HepG2 (cell line): ENCODE measurements around the gene LACTBL1. TPM values are rescaled to one million over a fixed set of nuclear protein-coding genes. Genes with fewer than 3 reads are reported as not detected.

Experiments
- ATAC-seq: fragments of 200-7000 bp; cut with Tn5 transposase; 3 replicates; pipeline ENCODE4 v1.9.1; 2020; ENCODE audit warnings: mild to moderate bottlenecking, moderate library complexity
- BruUV-seq: library from RNA; stranded (reverse); fragments of 400-500 nt; replicated peaks from 2 replicates; lab custom pipeline; 2021; lab: Mats Ljungman, UMichigan
- CTCF ChIA-PET: fragments of 300-600 bp; formaldehyde crosslinking; extraction: SDS; loops from one replicate; lab custom pipeline; 2021; ENCODE audit warnings: low total read pairs, inconsistent platforms, low intra/inter-chr PET ratio; lab: Yijun Ruan, JAX
- POLR2A ChIA-PET: fragments of 350-600 bp; sonication (Branson Sonifier 250); formaldehyde crosslinking; loops from one replicate; lab custom pipeline; 2020; ENCODE audit warnings: antibody characterized with exemption, inconsistent platforms; lab: Yijun Ruan, JAX
- DNase-seq: peaks from one replicate; pipeline ENCODE4 v3.0.0-alpha.2; 2015; ENCODE audit warnings: low spot score
- FAIRE-seq: peaks from 3 replicates; lab custom pipeline; 2011; peaks lifted over from hg19 to GRCh38; lab: Jason Lieb, UNC
- H2AFZ ChIP-seq: one replicate; pipeline ENCODE4 v1.6.1; 2011; ENCODE audit warnings: low read length, inconsistent platforms
- H3K27ac ChIP-seq: fragments of 300-600 bp; 3 replicates; pipeline ENCODE4 v1.8.0; 2011; ENCODE audit warnings: mixed run types, mild to moderate bottlenecking, mixed read lengths, low read length, inconsistent platforms; ENCODE audit not compliant: insufficient read depth; ENCODE audit errors: extremely low read length
- H3K27me3 ChIP-seq, 2 experiments: fragments of 200-600 bp in 1 of 2; 2 replicates in 1 of 2; 3 replicates in 1 of 2; pipeline versions ENCODE4 v1.6.0 to v1.8.0; 2011; ENCODE audit warnings: low read length in 2 of 2, mild to moderate bottlenecking in 2 of 2, moderate library complexity in 2 of 2, inconsistent platforms in 1 of 2; ENCODE audit not compliant: insufficient read depth in 2 of 2, control insufficient read depth in 1 of 2
- H3K36me3 ChIP-seq, 2 experiments: fragments of 200-600 bp in 1 of 2; replicated peaks in 1 of 2; 2 replicates in 1 of 2; 3 replicates in 1 of 2; pipeline versions ENCODE4 v1.5.1 to v1.8.0; 2011; ENCODE audit warnings: low read length in 2 of 2, inconsistent platforms in 1 of 2; ENCODE audit not compliant: insufficient read depth in 2 of 2, control insufficient read depth in 1 of 2
- H3K4me1 ChIP-seq: 2 replicates; pipeline ENCODE4 v1.5.1; 2012; ENCODE audit warnings: low read length, inconsistent platforms; ENCODE audit not compliant: insufficient read depth
- H3K4me2 ChIP-seq: 2 replicates; pipeline ENCODE4 v1.6.0; 2011; ENCODE audit warnings: low read depth, low read length, inconsistent platforms
- H3K4me3 ChIP-seq, 3 experiments: fragments of 200-600 bp in 1 of 3; sonication (generic), shearing (Covaris generic) in 1 of 3; replicated peaks in 1 of 3; 2 replicates each; pipeline ENCODE4 v1.5.1; 2011 to 2016; ENCODE audit warnings: low read length in 3 of 3, inconsistent platforms in 2 of 3, low read depth in 2 of 3, mild to moderate bottlenecking in 2 of 3, control low read depth in 1 of 3, mixed read lengths in 1 of 3; ENCODE audit not compliant: insufficient read depth in 1 of 3
- H3K79me2 ChIP-seq: one replicate; pipeline ENCODE4 v1.6.1; 2011; ENCODE audit warnings: low read length, inconsistent platforms; ENCODE audit not compliant: insufficient read depth
- H3K9ac ChIP-seq: 2 replicates; pipeline ENCODE4 v1.6.0; 2011; ENCODE audit warnings: mild to moderate bottlenecking, low read depth, low read length, inconsistent platforms; ENCODE audit not compliant: insufficient read depth
- H3K9me3 ChIP-seq: 2 replicates; pipeline ENCODE4 v1.5.1; 2012; ENCODE audit warnings: mild to moderate bottlenecking, low read length
- H4K20me1 ChIP-seq: 2 replicates; pipeline ENCODE4 v1.6.0; 2011; ENCODE audit warnings: inconsistent platforms, mild to moderate bottlenecking, low read length, moderate library complexity; ENCODE audit not compliant: insufficient read depth
- AGO2 ChIP-seq: fragments of 200-400 bp; formaldehyde crosslinking; optimal IDR thresholded peaks from 2 replicates; pipeline ENCODE3; 2017; ENCODE audit warnings: mild to moderate bottlenecking, low read depth, low read length, moderate library complexity
- BCLAF1 ChIP-seq: fragments of 450-650 bp; IDR thresholded peaks from 2 replicates; pipeline ENCODE4 v1.6.1; 2017; ENCODE audit warnings: mild to moderate bottlenecking
- HMG20B ChIP-seq: conservative IDR thresholded peaks from 2 replicates; pipeline ENCODE4 v1.6.1; 2016; ENCODE audit warnings: missing genetic modification reagents, missing compliant biosample characterization
- NFRKB ChIP-seq: fragments of 450-650 bp; IDR thresholded peaks from 2 replicates; pipeline ENCODE4 v1.6.1; 2017
- RCOR2 ChIP-seq: IDR thresholded peaks from 2 replicates; pipeline ENCODE4 v1.6.1; 2016; ENCODE audit warnings: missing biosample characterization, missing genetic modification reagents
- REST ChIP-seq, 2 experiments: IDR thresholded peaks; 2 replicates each; pipeline ENCODE4 v1.6.1; 2011 to 2012; ENCODE audit warnings: low read length in 2 of 2, borderline replicate concordance in 1 of 2, low read depth in 1 of 2, mild to moderate bottlenecking in 1 of 2, moderate library complexity in 1 of 2
- RFX3 ChIP-seq: IDR thresholded peaks from 2 replicates; pipeline ENCODE4 v1.6.1; 2016; ENCODE audit warnings: missing biosample characterization, missing genetic modification reagents
- ZBTB1 ChIP-seq: sonication (generic); formaldehyde crosslinking; IDR thresholded peaks from 2 replicates; pipeline ENCODE4 v1.4.0; 2020; ENCODE audit warnings: missing genetic modification reagents, borderline replicate concordance
- ZFP41 ChIP-seq: sonication (generic); formaldehyde crosslinking; IDR thresholded peaks from 2 replicates; pipeline ENCODE4 v1.4.0; 2020; ENCODE audit warnings: mild to moderate bottlenecking, missing genetic modification reagents, borderline replicate concordance
- ZNF367 ChIP-seq: sonication (generic); formaldehyde crosslinking; IDR thresholded peaks from 2 replicates; pipeline ENCODE4 v1.4.0; 2020; ENCODE audit warnings: missing genetic modification reagents, borderline replicate concordance
- ZNF432 ChIP-seq: sonication (generic); formaldehyde crosslinking; IDR thresholded peaks from 2 replicates; pipeline ENCODE4 v1.5.0; 2020; ENCODE audit warnings: missing genetic modification reagents, mild to moderate bottlenecking, borderline replicate concordance
- ZNF562 ChIP-seq: sonication (generic); formaldehyde crosslinking; IDR thresholded peaks from 2 replicates; pipeline ENCODE4 v1.8.0; 2022; ENCODE audit warnings: missing genetic modification reagents, borderline replicate concordance
- ZSCAN25 ChIP-seq: sonication (generic); formaldehyde crosslinking; IDR thresholded peaks from 2 replicates; pipeline ENCODE4 v1.8.0; 2022; ENCODE audit warnings: mild to moderate bottlenecking, missing genetic modification reagents
- WGBS: methylation state at CpG from one replicate; pipeline ENCODE4 v1.1.6; 2017; ENCODE audit warnings: low lambda C conversion rate; 5-methylcytosine and 5-hydroxymethylcytosine counted together
- in situ Hi-C: cut with HindIII; loops from 2 replicates; pipeline ENCODE4 v1.10.0; 2017; ENCODE audit warnings: low pct_unique_long_range_greater_than_20kb; ENCODE audit not compliant: extremely low pct_ligation_motif_present
- intact Hi-C: fragments of 100-400 bp; cut with micrococcal nuclease; formaldehyde crosslinking; loops from one replicate; pipeline ENCODE4 v1.10.0; 2022; ENCODE audit not compliant: unreplicated experiment
- polyA plus RNA-seq, 8 experiments: library from polyadenylated mRNA; depleted of rRNA in 3 of 8; stranded (reverse) in 7 of 8; unstranded in 1 of 8; fragments of >200 nt; fragmentation: Illumina TruSeq in 4 of 8; extraction: Trizol in 4 of 8; gene quantifications; 2 replicates each; pipeline versions ENCODE4 v1.2.1 to v1.2.3, GENCODE V29; 2011 to 2016; ENCODE audit warnings: low read depth in 4 of 8, missing spikeins in 1 of 8, mixed read lengths in 1 of 8; ENCODE audit not compliant: insufficient read depth in 1 of 8
- total RNA-seq, 5 experiments: library from RNA; depleted of rRNA; stranded (reverse); fragments of >200 nt; fragmentation: Illumina TruSeq; extraction: Trizol; gene quantifications; 2 replicates each; pipeline ENCODE4 v1.2.3, GENCODE V29; 2016; ENCODE audit warnings: low read depth in 1 of 5
- TF ChIP-seq, protein P1 (sequence below): sonication (generic); formaldehyde crosslinking; conservative IDR thresholded peaks from 2 replicates; pipeline ENCODE4 v1.8.1; 2023; ENCODE audit warnings: missing genetic modification reagents
- TF ChIP-seq, protein P2 (sequence below): sonication (generic); formaldehyde crosslinking; IDR thresholded peaks from 2 replicates; pipeline ENCODE4 v1.8.1; 2023; ENCODE audit warnings: mild to moderate bottlenecking, moderate library complexity, missing genetic modification reagents

Gene LACTBL1
- total and polyA plus RNA-seq, 2 of the 13 experiments (the other 11 are each of a cell fraction or from before 2014, with no cell fraction given), result 0.12 to 1.3 TPM

GRCh38 chr1:22915816-22916470 lies 56.7 kb downstream of the LACTBL1 start:
- ATAC-seq (no peak), FAIRE-seq (no peak), DNase-seq (no peak)
- no peak overlapping the region for H3K4me2 ChIP-seq
- H3K27me3 ChIP-seq, result peaks cover 3 to 26% of the 10 kb centered on the region in 2 experiments; a peak in 2 of 5 replicates
- WGBS, result 18% methylated on average over 10 of the region's 15 CpGs
- in situ Hi-C loops, result no loop called here
- no TSS peak for BruUV-seq
- intact Hi-C loops, result no loop called here
- H3K4me3 ChIP-seq, result no peak overlapping the region
- ChIA-PET CTCF (no interaction called here), POLR2A (no interaction called here)
- H3K4me1 ChIP-seq, result no peaks in the 10 kb centered on the region
- H2AFZ ChIP-seq, result no peak overlapping the region
- no peaks in the 10 kb centered on the region for H3K9me3 ChIP-seq
- no peaks in the 10 kb centered on the region for H4K20me1 ChIP-seq
- no peaks in the 10 kb centered on the region for H3K79me2 ChIP-seq
- H3K27ac ChIP-seq, result no peak overlapping the region
- H3K9ac ChIP-seq, result no peak overlapping the region
- no peaks in the 10 kb centered on the region for H3K36me3 ChIP-seq
- TF ChIP-seq ZSCAN25 (no peak), ZFP41 (no peak), ZNF432 (no peak), BCLAF1 (no peak), REST (IDR thresholded peaks at IDR 0.05; ENCODE audit: borderline replicate concordance in 1 of 2, low read depth in 1 of 2, low read length in 2 of 2) (no peak), RCOR2 (CRISPR knock-in tag) (no peak), HMG20B (no peak), RFX3 (no peak), AGO2 (no peak), NFRKB (no peak), ZBTB1 (CRISPR knock-in tag) (no peak), ZNF367 (CRISPR knock-in tag) (no peak), ZNF562 (CRISPR knock-in tag) (no peak)
- TF ChIP-seq, protein P1, sequence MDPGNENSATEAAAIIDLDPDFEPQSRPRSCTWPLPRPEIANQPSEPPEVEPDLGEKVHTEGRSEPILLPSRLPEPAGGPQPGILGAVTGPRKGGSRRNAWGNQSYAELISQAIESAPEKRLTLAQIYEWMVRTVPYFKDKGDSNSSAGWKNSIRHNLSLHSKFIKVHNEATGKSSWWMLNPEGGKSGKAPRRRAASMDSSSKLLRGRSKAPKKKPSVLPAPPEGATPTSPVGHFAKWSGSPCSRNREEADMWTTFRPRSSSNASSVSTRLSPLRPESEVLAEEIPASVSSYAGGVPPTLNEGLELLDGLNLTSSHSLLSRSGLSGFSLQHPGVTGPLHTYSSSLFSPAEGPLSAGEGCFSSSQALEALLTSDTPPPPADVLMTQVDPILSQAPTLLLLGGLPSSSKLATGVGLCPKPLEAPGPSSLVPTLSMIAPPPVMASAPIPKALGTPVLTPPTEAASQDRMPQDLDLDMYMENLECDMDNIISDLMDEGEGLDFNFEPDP (CRISPR knock-in tag), result no peak
- TF ChIP-seq, protein P2, sequence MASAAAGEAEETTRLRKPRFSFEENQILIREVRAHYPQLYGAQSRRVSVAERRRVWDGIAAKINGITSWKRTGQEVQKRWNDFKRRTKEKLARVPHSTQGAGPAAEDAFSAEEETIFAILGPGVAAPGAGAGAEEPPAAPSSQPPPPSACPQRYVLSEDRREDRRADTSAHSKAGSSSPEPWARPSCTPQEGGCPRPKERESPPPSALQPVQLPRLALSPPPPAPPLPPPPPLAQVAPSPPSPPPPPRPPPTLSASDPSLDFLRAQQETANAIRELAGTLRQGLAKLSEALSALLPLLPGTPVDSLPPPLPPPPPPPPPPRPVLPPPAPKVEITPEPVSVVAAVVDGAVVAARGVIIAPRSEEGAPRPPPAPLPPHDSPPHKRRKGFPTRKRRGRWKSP, result no peak
